C1 segment of cervical spinal cord (tissue), 14 donors: ENCODE results near the gene QPCT.
"Not testable (repeated sequence)": the region's sequence is repeated elsewhere in the genome, so short reads cannot be mapped to it uniquely, and the experiment has no call there.

Source experiments
- DNase-seq, 14 donors: peaks; one replicate each; lab custom pipeline; 2025; lab: John Stamatoyannopoulos, UW

Gene QPCT

DNA sequence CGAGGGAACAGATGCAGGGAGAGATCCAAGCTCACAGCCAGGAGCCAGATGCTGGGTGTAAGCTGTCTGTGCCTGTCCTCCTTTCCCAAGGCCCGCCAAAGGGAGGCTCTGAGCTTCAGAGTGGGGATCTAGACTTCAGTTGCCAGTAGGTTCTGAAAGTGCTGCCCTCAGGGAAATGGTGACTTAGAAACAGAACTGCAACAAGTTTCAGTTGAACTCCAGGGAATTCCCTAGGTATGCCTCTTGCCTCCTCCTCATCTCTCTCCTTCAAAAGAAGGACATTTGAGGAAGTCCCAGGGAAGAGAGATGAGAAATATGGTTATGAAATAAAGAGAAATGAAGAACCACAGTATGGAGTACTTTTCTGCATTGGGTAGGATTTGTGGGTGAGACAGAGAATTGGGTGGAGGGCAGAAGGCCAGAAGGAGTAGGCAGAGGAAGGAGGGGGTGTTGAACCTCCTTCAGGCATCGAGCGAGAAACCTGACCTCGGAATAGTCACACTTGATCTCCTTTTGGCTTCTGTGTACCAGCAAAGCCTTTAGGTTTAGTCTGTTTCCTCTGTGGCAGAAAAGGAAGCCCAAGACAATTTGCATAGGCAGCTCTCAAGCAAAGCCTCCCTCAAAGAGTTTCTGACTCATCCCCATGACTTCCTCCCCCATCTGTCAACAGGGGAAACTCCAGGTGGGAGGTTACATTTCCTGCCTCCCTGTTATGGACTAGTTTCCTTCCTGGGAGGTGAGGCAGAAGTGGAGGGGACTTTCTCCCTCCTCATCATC, 45.7 kb downstream of the QPCT start:
- DNase-seq: no peak

- DNase-seq: no peak
Measured at GRCh38 chr2:37390777-37391176, 46.3 kb downstream of the QPCT start.

- no peak for DNase-seq
Measured at GRCh38 chr2:37391711-37392110, 47.3 kb downstream of the QPCT start.

- no peak for DNase-seq
Measured at GRCh38 chr2:37392428-37392827, 48.0 kb downstream of the QPCT start.

DNA sequence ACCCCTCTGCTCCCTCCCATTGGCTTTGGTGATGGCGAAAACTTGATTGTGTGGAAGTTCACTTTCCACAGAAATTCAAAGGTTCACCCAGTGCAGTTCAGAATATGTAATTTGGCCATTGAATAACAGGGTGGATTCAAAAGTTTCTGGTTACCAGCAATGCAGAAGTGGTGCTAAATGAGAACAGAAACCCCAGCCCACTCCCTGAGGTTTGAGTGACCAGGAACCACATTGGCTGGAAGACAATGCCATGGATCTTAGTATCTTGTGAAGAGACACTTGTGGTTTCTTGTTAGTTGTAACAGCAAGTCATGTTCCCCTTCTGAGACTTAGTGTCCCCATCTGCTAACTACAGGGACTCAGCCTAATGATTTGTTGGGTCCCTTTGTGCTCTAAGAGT, 49.8 kb downstream of the QPCT start:
- no peak for DNase-seq

- DNase-seq: no peak
Measured at GRCh38 chr2:37394796-37395555, 50.5 kb downstream of the QPCT start.

DNA sequence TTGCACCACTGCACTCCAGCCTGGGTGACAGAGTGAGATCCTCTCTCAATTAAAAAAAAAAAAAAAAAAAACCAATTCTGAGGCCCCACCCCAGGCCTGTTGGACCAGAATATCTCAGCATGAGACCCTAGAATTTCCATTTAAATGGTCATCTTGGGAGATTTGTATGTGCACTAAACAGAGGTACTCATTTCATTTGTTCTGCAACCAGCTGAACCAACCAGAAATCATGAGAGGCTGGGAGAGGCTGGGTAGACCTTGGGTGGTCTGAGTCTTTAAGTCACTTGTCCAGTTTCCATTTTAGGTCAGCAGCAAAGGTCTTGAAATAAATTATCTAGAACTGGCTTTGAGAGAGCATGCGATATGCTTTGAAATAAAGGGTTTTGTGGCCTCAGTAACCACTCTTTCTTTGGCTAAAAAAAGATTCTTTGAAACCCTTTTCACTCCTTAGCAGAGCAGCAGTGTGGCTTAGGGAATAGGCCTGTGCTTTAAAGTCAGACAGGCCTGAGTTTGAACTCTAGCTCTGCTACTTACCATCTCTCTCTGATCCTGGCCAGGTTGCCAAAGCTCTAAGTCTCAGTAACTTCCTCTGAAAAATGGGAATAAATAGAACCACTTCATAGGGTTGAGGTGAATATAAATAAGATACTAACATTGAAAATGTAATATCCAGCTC, 52.6 kb downstream of the QPCT start:
- DNase-seq: no peak

DNA sequence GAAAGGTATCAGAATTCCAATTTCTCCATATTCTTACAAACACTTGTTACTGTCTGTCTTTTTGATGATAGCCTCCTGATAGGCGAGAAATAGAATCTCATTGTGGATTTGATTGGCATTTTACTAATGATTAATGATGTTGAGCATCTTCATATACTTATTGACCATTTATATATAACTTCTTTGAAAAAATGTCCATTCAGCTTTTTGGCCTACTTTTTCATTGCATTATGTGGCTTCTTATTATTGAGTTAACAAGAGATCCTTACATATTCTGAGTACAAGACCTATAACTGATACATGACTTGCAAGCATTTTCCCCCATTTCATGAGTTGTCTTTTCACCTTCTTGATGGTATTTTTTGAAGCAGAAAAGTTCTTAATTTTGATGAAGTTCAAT, 54.6 kb downstream of the QPCT start:
- no peak for DNase-seq

DNA sequence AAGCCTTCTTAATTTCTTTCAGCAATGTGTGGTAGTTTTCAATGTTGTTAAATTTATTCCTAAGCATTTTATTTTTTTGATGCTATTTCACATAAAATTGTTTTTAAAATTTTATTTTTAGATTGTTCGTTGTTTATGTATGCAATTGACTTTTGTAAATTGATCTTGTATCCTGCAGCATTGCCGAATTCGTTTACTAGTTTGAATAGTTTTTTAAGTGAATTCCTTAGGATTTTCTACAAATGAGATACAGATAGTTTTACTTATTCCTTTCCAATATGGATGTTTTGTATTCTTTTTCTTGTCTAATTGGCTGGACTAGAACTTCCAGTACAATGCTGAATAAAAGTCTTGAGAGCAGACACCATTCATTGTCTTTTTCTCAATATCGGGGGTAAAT, 55.6 kb downstream of the QPCT start:
- no peak for DNase-seq

GRCh38 chr2:37402636-37403035, 58.2 kb downstream of the QPCT start:
- DNase-seq: no peak

GRCh38 chr2:37405781-37406180, 61.4 kb downstream of the QPCT start:
- DNase-seq: no peak

GRCh38 chr2:37412231-37412630, 67.8 kb downstream of the QPCT start:
- no peak for DNase-seq

GRCh38 chr2:37413911-37414469, 69.6 kb downstream of the QPCT start:
- not testable (repeated sequence) for DNase-seq

DNA sequence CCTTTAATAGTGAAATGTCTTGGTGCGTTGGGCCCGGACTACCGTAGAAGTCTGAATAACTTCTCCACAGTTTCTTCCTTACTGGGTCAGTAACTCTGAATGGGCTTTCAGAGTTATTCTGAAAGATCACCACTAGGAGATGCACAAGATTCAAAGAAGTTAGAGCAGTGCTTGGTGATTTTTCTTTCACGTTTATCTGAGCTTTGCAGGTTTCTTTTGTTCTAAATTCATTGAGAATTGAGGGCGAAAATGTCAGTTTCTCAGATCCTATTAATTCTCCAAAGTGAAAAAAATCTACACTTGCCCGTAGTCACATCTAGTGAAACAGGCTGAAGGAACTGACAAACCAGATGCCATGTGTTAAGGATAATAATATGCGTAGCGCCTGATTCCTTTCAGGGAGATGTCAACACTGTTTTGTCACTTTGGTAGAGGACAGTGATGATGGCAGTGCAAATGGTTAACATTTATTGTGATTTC, 70.1 kb downstream of the QPCT start:
- DNase-seq: peak in 1 of 14 donors; percentile 2

- DNase-seq: no peak
Measured at GRCh38 chr2:37415128-37415820, 70.8 kb downstream of the QPCT start.

- DNase-seq: no peak
Measured at GRCh38 chr2:37417321-37417720, 72.9 kb downstream of the QPCT start.

DNA sequence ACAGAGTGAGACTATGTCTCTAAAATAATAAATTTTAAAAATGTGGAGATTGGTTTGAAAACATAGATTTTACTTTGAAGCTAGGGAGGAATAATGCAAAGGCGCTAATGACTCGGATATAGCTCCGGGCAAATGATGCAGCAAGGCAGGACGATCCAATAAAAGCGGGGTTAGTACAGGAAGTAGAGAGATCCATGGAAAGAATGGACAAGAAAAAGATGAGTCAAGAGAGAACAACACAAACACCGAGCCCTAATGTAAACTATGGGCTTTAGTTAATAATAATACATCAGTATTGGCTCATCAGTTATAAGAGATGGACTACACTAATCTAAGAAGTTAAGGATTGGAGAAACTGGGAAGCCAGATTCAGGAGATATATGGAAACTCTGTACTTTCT, 74.5 kb downstream of the QPCT start:
- DNase-seq: no peak

GRCh38 chr2:37421686-37422085, 77.3 kb downstream of the QPCT start:
- no peak for DNase-seq

DNA sequence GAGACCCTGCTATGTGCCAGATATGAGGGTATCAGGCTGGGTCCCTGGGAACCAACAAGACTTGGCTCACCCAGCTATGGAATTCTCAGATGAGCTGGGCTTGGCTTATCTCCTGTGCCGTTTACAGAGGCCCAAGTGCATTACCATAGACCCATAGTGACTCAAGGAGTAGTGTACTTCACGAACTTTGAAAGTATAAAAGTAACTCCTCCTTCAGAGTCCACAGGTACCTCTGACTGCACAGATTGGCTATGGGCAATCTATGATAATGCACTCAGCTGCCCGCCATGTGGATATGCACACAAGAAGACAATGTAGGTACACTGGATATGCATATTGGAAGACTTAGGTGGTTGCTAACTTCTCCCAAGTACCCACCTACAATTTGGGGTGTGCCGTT, 78.4 kb downstream of the QPCT start:
- DNase-seq: no peak
